NB4 (cell line): ENCODE data around the gene CYP46A1.

Experiments used
- DNase-seq: peaks from one replicate; pipeline ENCODE4 v3.0.0; 2010; ENCODE audit warnings: low read depth
- H3K4me3 ChIP-seq: one replicate; pipeline ENCODE4 v1.5.1; 2011; ENCODE audit warnings: mild to moderate bottlenecking, low read depth, low read length, moderate library complexity
- CTCF ChIP-seq: IDR thresholded peaks from one replicate; pipeline ENCODE4 v1.5.1; 2012; ENCODE audit warnings: low read depth, low read length
- MAX ChIP-seq: IDR thresholded peaks from 2 replicates; pipeline ENCODE4 v1.6.1; 2011; ENCODE audit warnings: low read depth, low read length
- MYC ChIP-seq: IDR thresholded peaks from 2 replicates; pipeline ENCODE4 v1.6.1; 2011; ENCODE audit warnings: low read depth, low read length
- POLR2A ChIP-seq: IDR thresholded peaks from 2 replicates; pipeline ENCODE4 v1.6.1; 2011; ENCODE audit warnings: mild to moderate bottlenecking; ENCODE audit not compliant: insufficient read length; ENCODE audit errors: extremely low read depth

Gene CYP46A1

GRCh38 chr14:99730876-99731546, 46.9 kb downstream of the CYP46A1 start:
- no peak overlapping the region for H3K4me3 ChIP-seq
- DNase-seq: no peak
- TF ChIP-seq POLR2A (no peak), MAX (no peak), MYC (no peak), CTCF (no peak)

GRCh38 chr14:99731547-99732435, 47.7 kb downstream of the CYP46A1 start:
- TF ChIP-seq CTCF (no peak), MYC (no peak)
- DNase-seq: no peak
- H3K4me3 ChIP-seq: no peak overlapping the region

GRCh38 chr14:99732436-99733210, 48.5 kb downstream of the CYP46A1 start:
- H3K4me3 ChIP-seq: no peak overlapping the region

GRCh38 chr14:99733211-99733539, 49.1 kb downstream of the CYP46A1 start:
- TF ChIP-seq POLR2A (no peak), MYC (no peak), CTCF (no peak), MAX (no peak)
- DNase-seq: no peak

More at GRCh38 chr14:99732436-99733210, 48.5 kb downstream of the CYP46A1 start:
- no peak for DNase-seq
- TF ChIP-seq POLR2A (no peak), CTCF (no peak), MYC (no peak), MAX (no peak)

GRCh38 chr14:99733540-99734405, 49.7 kb downstream of the CYP46A1 start:
- H3K4me3 ChIP-seq: no peak overlapping the region
- TF ChIP-seq MYC (no peak), CTCF (no peak), MAX (no peak), POLR2A (no peak)
- no peak for DNase-seq

More at GRCh38 chr14:99733211-99733539, 49.1 kb downstream of the CYP46A1 start:
- no peak overlapping the region for H3K4me3 ChIP-seq
